Activated CD4-positive, CD25-positive, alpha-beta regulatory T cell treated with anti-CD3 and anti-CD28 coated beads, Interleukin-2, amount 50 U/mL, for 16 hours (primary cell): ENCODE measurements around the gene SLC39A11.

Source experiments
- DNase-seq: peaks from one replicate; pipeline ENCODE4 v3.0.0-alpha.2; 2020; ENCODE audit warnings: low read depth, low spot score

Gene SLC39A11

DNA sequence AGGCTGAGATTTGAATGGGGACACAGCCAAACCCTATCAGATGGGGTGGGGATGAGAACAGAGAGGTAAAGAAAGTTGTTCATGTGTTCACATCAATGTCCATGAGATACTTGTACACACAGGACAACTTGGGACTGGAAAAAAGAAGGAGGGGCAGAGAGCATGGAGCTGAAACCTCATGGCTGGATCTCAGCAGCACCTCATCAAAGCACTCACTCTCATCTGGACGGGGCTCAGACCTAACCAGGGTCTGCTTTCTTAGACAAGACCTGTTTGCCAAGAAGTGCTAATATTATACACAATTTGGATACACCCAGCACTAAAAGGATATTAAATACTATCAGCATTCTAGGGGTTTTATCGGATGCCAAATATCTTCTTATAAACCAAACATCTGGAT, 399.8 kb downstream of the SLC39A11 start:
- DNase-seq: no peak

DNA sequence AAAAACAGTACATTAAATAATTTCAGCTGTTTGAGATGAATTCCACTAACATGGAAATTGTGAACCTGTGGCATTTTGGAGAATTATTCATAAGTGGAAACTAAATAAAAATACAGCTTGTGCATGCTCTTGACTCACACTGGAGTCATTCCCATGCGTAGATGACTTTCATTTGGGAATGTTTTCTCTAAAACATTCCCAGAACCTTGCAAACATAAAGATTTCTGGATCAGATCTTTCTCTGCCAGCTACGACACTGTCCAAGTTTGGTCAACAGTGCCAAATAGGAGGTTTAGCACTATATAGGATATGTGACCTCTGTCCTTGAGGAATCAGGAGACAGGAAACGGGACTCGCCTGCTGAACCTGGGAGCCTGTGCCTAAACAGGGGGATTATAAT, 400.9 kb downstream of the SLC39A11 start:
- DNase-seq: no peak

DNA sequence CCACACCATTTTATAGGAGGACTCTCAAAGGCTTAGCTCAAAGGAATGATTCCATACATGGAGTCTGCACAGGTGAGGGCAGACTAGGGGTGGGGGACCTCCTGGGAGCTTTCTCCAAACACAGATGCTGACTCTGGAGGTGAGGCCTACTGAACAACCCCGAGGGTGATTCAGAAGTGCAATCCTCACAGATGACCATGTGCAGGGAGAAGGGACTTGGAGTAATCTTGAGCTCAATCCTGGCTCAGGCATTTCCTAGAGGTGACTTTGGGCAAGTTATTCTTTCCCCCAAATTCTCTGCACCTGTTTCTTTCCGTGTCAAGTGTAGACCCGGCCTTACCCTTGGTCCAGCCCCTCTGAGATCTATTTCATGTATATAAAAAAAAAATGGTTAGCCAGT, 401.5 kb downstream of the SLC39A11 start:
- no peak for DNase-seq

DNA sequence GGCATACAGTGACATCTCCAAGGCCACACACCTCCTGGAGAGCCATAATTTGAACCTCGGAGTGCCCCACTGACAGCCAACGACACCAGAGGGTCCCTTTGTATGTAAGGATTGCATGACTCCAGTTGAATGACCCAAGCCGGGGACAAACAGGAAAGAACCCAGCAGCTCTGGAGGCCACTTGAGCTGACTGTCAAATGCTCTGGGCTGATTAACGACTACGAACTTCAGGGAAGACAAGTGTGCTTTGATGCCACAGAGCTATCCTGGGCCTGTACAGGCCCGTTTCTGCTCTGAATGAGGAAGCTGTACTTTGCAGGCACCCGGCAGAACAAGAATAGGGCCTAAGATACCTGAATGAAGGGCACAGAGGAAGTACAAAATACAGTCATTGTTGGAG, 404.6 kb downstream of the SLC39A11 start:
- no peak for DNase-seq

DNA sequence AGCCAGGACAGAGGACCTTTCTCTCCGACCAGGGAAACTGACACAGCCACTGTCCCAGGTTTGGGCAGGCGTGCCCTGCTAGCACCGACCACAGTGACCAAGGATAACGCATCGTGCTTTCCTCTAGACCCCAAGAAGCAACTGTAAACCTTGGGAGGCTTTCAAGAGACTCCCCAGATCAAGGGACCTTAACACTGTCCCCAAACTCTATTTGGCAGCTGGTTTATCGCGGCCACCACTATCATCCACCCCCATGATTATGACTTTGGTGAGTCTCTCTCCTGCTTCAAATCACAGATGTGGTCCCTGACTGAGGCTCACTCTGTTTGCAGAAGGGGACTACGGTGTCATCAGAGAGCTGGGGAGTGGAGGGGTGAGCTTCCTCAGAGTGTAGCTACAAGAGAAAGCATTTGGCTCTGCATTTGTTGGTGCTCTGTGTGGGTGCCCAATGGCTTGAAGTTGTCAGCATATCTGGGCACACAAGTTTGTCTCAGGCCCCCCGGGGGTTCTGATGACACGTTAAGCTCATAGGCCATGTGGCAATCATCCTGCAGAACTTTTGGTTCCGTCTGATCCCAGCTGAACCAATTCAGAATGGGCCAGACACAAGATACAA, 408.0 kb downstream of the SLC39A11 start:
- DNase-seq: no peak

DNA sequence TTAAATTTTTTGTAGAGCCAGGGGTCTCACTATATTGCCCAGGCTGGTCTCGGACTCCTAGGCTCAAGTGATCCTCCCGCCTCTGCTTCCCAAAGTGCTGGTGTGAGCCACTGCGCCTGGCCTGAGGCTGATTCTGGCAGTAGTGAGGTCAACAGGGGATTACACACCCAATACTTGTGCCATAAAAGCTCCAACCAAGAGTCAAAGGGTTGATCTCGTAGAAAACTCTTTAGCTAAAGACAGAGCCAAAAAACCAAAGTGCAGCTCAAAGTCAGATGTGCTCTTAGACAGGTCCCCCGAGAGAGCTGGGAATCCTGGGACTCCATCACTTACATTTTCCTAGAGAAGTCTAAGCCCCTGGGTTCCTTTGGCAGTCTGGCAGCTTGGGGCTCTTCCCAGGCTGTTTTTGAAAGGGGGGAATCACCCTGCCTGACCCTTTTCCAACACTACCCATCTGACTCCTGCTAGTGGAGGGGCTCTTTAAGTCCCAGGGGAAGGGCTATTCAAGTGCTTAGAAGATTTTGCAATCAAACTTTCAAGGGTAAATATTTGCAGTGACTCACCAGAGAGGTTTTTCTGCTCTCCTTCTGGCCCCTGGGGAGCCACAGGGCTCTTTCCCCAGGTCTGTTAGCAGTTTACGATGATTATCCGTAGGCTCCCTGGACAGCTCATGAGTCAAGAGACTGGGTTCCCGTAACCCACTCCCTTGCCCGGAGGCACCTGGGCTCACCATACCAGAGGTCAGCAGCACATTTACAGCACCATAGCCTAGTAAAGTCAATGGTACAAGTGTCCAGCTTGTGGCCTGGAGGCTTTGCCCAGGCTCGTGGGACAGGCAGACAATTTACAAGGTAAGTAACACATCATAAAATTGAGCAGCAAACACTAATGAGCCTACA, 408.7 kb downstream of the SLC39A11 start:
- no peak for DNase-seq

DNA sequence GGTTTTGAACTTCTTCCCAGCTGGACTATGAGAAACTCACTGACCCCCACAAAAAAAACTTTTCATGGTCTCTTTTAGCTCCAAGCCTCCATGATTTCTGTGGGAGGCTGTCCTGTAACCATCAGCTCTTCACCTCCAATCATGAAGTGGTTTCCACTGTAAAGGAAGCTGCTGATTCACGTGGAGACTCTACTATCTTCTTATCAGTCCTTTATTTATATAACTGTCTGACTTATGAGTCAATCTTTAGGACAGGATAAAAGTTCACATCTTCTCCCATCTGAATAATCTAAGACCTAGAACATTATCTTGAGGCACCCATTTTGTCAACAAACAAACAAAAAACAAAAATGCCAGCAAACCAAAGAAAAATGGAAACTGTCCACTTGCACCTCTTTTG, 409.9 kb downstream of the SLC39A11 start:
- no peak for DNase-seq

DNA sequence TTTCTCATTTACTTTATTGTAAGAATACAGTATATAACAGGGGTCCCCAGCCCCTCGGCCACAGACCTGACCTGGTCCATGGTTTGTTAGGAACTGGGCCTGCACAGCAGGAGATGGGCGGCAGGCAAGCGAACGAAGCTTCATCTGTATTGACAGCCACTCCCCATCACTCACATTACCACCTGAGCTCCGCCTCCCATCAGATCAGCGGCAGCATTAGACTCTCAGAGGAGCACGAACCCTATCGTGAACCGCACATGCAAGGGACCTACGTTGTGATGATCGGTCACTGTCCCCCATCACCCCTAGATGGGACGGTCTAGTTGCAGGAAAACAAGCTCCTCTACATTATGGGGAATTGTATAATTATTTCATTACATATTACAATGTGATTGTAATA, 410.6 kb downstream of the SLC39A11 start:
- no peak for DNase-seq

DNA sequence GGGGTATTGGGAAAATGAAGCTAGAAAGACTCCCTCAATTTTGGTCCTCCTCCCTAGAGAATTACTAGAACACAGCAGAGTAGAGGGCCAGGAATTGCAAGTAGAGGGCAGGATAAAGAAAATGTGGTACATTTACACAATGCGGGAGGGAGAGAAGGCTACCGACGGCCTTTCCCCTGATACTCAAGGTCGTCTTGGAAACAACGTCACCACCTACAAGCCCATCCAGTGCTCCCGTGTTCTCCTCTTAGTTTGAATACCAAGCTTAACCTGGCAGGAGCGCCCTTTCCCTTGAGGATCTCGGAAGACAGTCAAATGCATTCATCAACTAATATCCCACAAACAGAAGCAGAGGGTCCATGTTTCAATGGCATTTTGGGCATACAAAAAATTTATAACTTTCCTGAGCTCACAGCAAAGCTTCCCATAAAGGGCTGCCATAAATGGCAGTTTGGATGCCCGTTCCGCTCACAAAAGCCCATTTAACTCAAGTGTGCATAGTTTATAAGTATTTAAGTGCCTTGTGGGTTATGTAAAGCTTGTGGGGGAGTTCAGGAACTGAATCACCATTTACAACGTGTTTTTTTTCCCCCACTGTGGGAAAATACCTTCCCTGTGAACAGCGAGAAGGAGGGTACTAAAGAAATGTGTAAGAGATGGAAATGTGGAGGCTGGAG, 414.6 kb downstream of the SLC39A11 start:
- no peak for DNase-seq

DNA sequence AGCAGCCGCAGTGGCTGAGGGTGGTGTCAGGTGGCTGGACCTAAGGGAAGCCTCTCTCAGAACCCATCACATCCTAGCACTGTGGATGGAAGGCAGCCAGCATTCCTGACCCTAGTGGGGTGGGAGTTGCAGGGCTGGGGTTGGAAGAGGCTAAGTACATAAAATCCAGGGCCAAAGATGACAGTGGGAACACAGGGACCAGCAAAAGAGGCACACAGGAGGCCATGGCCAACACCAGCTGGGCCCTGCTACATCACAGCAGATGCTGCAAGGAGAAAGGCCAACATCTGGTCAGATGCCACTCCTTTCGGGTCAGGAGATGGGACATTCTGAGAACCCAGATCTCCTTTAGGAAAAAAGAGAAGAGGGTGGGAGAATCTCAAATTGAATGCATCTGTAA, 415.4 kb downstream of the SLC39A11 start:
- DNase-seq: no peak

DNA sequence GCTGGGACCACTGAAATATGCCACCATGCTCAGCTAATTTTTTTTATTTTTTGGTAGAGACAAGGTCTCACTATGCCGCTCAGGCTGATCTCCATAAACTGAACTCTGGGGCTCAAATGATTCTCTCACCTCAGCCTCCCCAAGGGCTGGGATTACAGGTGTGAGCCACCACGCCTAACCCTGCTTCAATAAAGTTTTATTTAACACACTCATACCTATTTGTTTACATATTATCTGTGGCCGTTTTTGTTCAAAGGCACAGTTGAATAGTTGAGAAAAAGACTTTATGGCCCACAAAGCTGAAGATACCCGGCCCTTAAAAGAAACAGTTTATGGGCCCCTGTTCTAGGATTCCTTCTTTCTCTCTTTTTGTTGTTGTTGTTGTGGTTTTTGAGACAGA, 419.8 kb downstream of the SLC39A11 start:
- no peak for DNase-seq

DNA sequence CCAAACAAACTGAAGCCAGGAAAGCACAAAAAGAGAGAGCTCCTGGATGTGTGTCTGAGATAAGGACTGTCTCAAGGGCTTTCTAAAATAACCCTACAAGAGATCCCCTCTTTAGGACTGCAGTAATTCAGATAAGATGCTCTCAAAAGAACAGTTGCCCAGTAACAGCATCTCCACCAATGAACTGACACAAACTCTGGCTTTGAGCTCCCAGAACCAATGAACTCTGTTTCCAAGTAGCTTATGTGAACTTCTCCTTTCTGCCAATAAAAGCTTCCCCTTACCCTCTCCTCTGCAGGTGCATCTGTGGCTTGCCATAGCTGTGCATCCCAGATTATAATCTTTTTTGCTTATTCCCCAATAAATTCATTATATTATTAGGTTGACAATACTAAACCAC, 421.5 kb downstream of the SLC39A11 start:
- DNase-seq: no peak

DNA sequence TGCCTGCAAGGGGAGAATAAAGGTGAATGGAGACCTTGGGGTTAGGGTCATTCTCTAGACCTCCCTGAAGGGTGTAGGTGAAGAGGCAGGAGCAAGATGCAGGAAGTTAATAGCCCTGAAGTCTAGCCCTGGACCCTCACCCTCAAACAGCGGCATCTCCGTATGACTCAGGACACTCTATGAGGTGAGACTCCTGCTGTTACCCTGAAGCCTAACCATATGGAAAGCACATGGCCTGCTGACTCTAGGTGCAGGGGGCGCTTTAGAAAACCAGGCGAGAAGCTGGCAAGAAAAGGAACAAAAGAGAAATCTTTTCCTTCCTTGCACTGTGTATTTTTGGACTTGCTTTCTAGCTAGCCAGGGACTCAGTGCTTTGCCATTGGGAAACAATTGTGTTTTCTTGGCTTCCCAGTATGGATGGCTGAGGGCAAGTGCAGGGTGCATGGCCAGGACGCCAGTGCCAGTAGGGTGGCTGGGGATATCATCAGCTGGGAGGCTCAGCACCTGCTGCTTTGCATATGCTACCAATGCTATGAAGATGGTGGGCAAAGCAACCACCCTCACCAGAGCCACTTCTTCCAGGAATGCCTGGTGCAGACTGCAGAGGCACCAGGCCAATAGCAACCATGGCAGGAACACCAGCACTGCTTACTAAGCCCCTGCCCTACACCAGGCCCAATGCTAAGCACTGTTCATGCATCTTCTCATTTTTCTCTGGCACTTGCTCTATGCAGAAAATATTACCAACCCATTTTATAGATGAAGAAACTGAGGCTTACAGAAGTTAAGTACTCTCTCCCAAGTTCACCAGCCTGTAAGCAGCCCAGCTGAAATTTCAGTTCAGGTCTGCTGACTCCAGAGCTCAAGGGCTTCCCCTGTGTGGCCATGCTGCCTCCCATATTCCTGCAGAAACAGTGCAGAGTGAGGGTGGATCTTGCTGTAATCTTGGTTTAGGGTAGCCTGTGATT, 425.1 kb downstream of the SLC39A11 start:
- DNase-seq: no peak

DNA sequence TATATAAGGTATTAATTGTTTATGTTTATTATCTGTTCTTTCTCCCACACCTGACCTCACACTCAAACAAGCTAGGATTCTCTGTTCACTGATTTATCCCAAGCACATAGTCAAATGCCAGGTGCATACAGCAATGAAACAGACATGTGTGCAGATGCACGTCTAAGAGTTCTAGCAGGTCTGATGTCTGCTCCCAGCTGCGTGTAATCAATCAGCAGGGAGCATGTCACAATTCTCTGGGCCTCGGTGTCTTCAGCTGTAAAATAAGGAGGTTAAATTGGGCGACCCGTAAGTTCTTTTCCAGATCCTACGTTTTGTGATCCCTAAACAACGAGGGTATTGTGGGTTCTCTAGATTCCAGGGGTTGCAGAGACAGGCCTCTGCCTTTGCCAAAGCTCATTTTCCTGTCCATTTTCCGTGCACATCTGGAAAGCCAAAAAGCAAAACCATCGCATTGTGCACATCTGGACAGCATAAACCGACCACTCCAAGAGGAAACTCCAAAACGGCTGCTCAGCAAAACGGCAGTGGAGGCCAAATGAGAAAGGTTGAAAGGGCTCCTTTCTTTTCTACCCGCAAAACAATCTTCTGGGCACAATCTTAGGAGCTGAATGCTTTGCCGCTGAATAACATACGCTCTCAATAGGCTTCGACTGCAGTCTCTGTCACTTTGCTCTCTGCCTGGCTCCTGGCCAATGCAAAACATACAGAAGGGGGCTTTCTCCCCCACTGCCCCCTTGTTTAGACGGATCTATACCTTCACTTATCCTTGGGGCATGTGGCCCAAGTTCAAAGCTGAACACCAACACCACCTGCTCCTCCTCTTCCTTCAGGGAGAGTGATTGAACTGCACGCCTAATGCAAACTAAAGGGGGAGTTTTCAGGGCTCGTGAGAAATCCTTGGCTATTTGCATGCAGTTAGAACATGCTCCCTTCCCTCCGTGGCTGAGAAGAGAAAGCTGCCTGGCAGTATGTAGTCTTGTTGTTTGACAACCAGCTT, 426.3 kb downstream of the SLC39A11 start:
- DNase-seq: no peak

DNA sequence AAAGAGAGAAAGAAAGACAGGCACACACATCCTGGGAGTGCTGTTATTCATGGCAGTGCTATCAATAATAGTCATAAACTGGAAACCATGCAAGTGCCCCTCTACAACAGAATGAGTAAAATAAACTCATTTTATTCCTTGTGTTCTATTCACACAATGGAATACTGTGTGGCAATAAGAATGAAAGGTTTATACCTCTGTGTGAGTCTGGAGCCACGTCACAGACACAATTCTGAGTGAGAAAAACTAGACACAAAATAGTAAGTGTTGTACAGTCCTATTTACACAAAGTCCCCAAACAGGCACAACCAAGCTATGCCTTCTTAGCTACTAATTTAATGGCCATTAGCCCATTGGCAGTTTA, 429.7 kb downstream of the SLC39A11 start:
- no peak for DNase-seq

DNA sequence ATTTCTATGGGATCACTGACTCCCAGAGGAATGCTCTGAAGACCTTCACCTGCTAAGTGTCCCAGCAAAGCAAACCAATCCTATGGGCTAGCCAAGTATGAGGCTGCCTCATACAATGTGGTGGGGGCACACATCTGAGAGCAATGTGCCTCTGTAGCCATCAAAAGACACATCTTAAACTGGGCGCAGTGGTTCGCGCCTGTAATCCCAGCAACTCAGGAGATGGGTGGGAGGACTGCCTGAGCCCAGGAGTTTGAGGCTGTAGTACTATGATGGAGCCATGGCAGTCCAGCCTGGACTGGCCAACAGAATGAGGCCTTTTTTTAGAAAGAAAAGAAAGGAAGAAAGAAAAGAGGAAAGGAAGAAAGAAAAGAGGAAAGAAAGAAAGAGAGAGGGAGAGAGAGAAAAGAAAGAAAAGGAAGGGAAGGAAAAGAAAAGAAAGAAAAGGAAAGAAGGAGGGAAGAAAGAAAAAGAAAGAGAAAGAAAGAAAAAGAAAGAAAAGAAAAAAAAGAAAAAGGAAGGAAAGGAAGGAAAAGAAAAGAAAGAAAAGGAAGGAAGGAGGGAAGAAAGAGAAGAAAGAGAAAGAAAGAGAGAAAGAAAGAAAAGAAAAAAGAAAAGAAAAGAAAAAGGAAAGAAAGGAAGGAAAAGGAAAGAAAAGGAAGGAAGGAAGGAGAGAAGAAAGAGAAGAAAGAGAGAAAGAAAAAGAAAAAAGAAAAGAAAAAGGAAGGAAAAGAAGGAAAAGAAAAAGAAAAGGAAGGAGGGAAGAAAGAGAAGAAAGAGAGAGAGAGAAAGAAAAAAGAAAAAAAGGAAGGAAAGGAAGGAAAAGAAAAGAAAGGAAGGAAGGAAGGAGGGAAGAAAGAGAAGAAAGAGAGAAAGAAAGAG, 430.3 kb downstream of the SLC39A11 start:
- no peak for DNase-seq

DNA sequence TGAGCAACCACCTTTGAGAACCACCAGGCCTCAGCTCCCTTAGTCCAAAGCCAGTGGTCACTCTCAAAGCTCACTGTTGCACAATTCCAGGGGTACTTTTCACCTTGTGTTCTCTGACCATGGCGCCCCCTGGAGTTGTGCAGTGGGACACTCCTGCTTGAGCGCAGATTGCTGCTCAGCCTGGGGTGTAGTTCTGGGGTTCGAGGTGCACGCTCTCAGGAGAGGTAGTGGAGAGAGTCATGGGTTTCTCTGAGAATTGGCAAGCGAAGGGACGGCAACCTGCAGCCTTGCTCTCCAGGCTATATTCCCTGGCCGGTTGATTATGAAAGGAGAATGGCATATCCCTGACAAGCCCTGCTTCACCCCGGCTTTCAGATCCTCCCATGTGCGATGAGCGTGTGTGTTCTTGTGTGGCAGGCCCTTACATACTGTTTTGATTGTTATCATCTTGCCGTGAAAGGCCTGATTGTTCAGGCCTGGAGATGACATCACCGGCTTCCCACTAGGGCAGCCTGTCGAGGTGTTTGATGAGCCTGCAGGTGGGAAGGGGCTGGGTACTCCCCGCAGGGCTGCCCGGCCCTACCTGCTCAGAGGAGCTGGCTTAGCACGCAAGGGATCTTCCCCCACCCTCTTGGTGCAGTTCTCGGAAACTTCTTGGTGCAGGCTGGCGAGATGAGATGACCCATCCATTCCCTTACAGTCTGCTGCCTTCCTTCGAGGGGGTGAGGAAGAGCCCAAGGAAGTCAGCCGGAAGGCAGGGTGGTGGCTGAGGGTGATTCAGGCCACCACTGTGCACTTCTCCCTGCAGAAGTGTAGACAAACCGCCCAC, 431.2 kb downstream of the SLC39A11 start:
- DNase-seq: no peak
